GM23338 (cell line): ENCODE results near the gene ME3. TPM values are rescaled to one million over a fixed set of nuclear protein-coding genes. Genes with fewer than 3 reads are reported as not detected.

ENCODE experiments used
- ATAC-seq: fragments of 200-7000 bp; cut with Tn5 transposase; 3 replicates; pipeline ENCODE4 v1.9.1; 2020
- DNase-seq: peaks from one replicate; pipeline ENCODE4 v3.0.0-alpha.2; 2015; ENCODE audit warnings: low spot score
- H2AFZ ChIP-seq: fragments of 200-600 bp; sonication (generic); 2 replicates; pipeline ENCODE4 v1.8.0; 2016; ENCODE audit warnings: antibody characterized with exemption, mild to moderate bottlenecking, moderate library complexity
- H3F3A ChIP-seq: fragments of 200-600 bp; sonication (generic); replicated peaks from 2 replicates; pipeline ENCODE4 v1.8.0; 2017; ENCODE audit warnings: antibody characterized with exemption, mixed run types, low read depth
- H3K27ac ChIP-seq: fragments of 200-600 bp; sonication (generic); 2 replicates; pipeline ENCODE4 v1.6.1; 2016; ENCODE audit warnings: low read depth
- H3K27me3 ChIP-seq: fragments of 200-600 bp; sonication (generic); 2 replicates; pipeline ENCODE4 v1.8.0; 2016; ENCODE audit warnings: mild to moderate bottlenecking, mixed run types, moderate library complexity; ENCODE audit not compliant: insufficient read depth
- H3K36me3 ChIP-seq: fragments of 200-600 bp; sonication (generic); 2 replicates; pipeline ENCODE4 v1.8.0; 2016; ENCODE audit warnings: mild to moderate bottlenecking; ENCODE audit not compliant: insufficient read depth
- H3K4me1 ChIP-seq: fragments of 200-600 bp; sonication (generic); 2 replicates; pipeline ENCODE4 v1.8.0; 2016; ENCODE audit warnings: mild to moderate bottlenecking, moderate library complexity; ENCODE audit not compliant: insufficient read depth
- H3K4me2 ChIP-seq: fragments of 200-600 bp; sonication (generic); 2 replicates; pipeline ENCODE4 v1.7.1; 2017; ENCODE audit warnings: mixed run types
- H3K4me3 ChIP-seq: fragments of 200-600 bp; sonication (generic); 2 replicates; pipeline ENCODE4 v1.6.1; 2016; ENCODE audit warnings: mixed run types
- H3K79me2 ChIP-seq: fragments of 200-600 bp; sonication (generic); replicated peaks from 2 replicates; pipeline ENCODE4 v1.8.0; 2017; ENCODE audit warnings: mild to moderate bottlenecking; ENCODE audit not compliant: insufficient read depth
- H3K9me2 ChIP-seq: fragments of 200-600 bp; sonication (generic); 2 replicates; pipeline ENCODE4 v1.8.0; 2017; ENCODE audit not compliant: insufficient read depth
- H4K20me1 ChIP-seq: fragments of 200-600 bp; sonication (generic); replicated peaks from 2 replicates; pipeline ENCODE4 v1.8.0; 2017; ENCODE audit warnings: mild to moderate bottlenecking; ENCODE audit not compliant: insufficient read depth
- H3K27ac Mint-ChIP-seq: 2 replicates; pipeline ENCODE4 v1.8.0; 2020; ENCODE audit warnings: inconsistent platforms, mild to moderate bottlenecking, moderate library complexity, mixed read lengths
- H3K27me3 Mint-ChIP-seq: 3 replicates; pipeline ENCODE4 v1.8.0; 2022; ENCODE audit warnings: low read depth, mild to moderate bottlenecking, moderate library complexity, mixed read lengths, inconsistent platforms; ENCODE audit not compliant: insufficient read depth, poor library complexity
- H3K36me3 Mint-ChIP-seq: 3 replicates; pipeline ENCODE4 v1.8.0; 2021; ENCODE audit warnings: low read depth, mild to moderate bottlenecking, inconsistent platforms, moderate library complexity, mixed read lengths
- H3K4me1 Mint-ChIP-seq: 3 replicates; pipeline ENCODE4 v1.8.0; 2020; ENCODE audit warnings: mild to moderate bottlenecking, inconsistent platforms, mixed read lengths
- H3K4me3 Mint-ChIP-seq: 3 replicates; pipeline ENCODE4 v1.8.0; 2021; ENCODE audit warnings: moderate library complexity, mild to moderate bottlenecking, inconsistent platforms, mixed read lengths
- H3K9me3 Mint-ChIP-seq: 3 replicates; pipeline ENCODE4 v1.8.0; 2020; ENCODE audit warnings: moderate library complexity, mild to moderate bottlenecking, inconsistent platforms, mixed read lengths
- CREB1 ChIP-seq: fragments of 250-450 bp; sonication (Bioruptor Pico); IDR thresholded peaks from 2 replicates; pipeline ENCODE4 v1.5.0; 2020; ENCODE audit warnings: low read depth, mild to moderate bottlenecking, moderate library complexity
- EZH2 ChIP-seq: fragments of 200-600 bp; sonication (generic); IDR thresholded peaks from one replicate; pipeline ENCODE4 v1.8.0; 2017; ENCODE audit warnings: antibody characterized with exemption, mild to moderate bottlenecking, low read depth; ENCODE audit not compliant: unreplicated experiment
- EZH2phosphoT487 ChIP-seq: fragments of 200-600 bp; sonication (generic); IDR thresholded peaks from one replicate; pipeline ENCODE4 v1.8.1; 2018; ENCODE audit warnings: antibody characterized with exemption; ENCODE audit not compliant: unreplicated experiment
- JUNB ChIP-seq: IDR thresholded peaks from one replicate; pipeline ENCODE4 v1.6.1; 2016; ENCODE audit warnings: antibody characterized with exemption; ENCODE audit not compliant: unreplicated experiment
- NANOG ChIP-seq: IDR thresholded peaks from 2 replicates; pipeline ENCODE4 v1.6.1; 2016; ENCODE audit warnings: antibody characterized with exemption, borderline replicate concordance
- POLR2AphosphoS5 ChIP-seq: IDR thresholded peaks from 2 replicates; pipeline ENCODE4 v1.6.1; 2016; ENCODE audit warnings: antibody characterized with exemption, low read depth
- STAT1 ChIP-seq: IDR thresholded peaks from one replicate; pipeline ENCODE4 v1.6.1; 2016; ENCODE audit warnings: antibody characterized with exemption; ENCODE audit not compliant: unreplicated experiment
- ZNF114 ChIP-seq: fragments of 250-450 bp; sonication (Bioruptor Pico); IDR thresholded peaks from 2 replicates; pipeline ENCODE4 v1.5.0; 2020; ENCODE audit warnings: mild to moderate bottlenecking, moderate library complexity
- ZNF331 ChIP-seq: fragments of 250-450 bp; sonication (Bioruptor Pico); IDR thresholded peaks from 2 replicates; pipeline ENCODE4 v1.5.0; 2020; ENCODE audit warnings: low read depth, mild to moderate bottlenecking, moderate library complexity
- polyA plus RNA-seq: library from polyadenylated mRNA; unstranded; fragments of >200 nt; fragmentation: Nextera tagmentation; extraction: Ambion mirVana; gene quantifications from 2 replicates; pipeline ENCODE4 v1.2.1, GENCODE V29; 2016
- total RNA-seq: library from RNA; depleted of rRNA; stranded (reverse); fragments of >200 nt; shearing (Covaris generic); gene quantifications from 2 replicates; pipeline ENCODE4 v1.2.3, GENCODE V29; 2014
- TF ChIP-seq, protein P1 (sequence below): fragments of 250-450 bp; sonication (Bioruptor Pico); IDR thresholded peaks from 2 replicates; pipeline ENCODE4 v1.5.0; 2020; ENCODE audit warnings: mild to moderate bottlenecking, moderate library complexity

ME3 gene
- total and polyA plus RNA-seq, 2 experiments from 2014 or later = 1.3 to 4.0 TPM

DNA sequence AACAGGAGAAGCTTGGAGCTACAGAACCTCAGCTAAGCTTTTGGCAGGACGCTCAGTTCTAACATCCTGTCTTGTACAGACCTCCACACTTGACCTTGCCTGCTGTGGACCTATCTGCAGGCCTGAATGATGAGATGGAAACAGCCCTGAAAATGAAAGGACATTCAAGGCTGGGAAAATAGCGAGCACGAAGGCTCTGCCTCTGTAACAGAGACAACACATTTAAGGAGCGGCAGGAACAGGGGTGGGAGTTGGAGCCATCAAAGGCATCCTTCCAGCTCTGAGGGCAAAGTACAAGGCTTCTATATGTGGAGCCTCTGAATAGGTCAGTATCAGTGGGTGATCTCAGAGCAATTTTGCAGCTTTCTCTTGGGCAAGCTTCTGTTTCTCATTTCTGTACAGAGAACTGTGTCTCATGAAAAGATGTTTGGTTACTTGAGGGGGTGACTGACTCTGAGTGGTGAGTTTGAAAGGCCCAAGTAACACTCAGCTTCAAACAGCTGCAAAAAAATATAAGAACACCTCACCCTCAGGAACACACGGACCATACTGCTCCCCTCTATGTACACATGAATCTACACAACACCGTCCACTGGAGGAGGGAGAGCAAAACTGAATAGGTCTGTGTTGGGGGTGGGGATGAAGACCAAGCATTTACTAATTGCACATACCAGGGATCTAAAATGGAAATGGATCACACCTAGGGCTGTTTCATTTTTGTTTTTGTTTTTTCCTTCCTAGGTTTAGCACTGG, 196.1 kb downstream of the ME3 start:
- Mint-ChIP-seq H3K4me3 (no peak overlapping the region), H3K36me3 (no peaks in the 10 kb centered on the region), H3K27ac (no peak overlapping the region), H3K27me3 (peaks cover 4% of the 10 kb centered on the region), H3K9me3 (no peaks in the 10 kb centered on the region), H3K4me1 (peaks cover 11% of the 10 kb centered on the region; the same call in 2 of the 3 replicates)
- no peak overlapping the region for H3K27ac ChIP-seq
- DNase-seq = no peak
- no peak overlapping the region for H3K4me3 ChIP-seq
- no peak for TF ChIP-seq EZH2
- TF ChIP-seq ZNF114 (CRISPR knock-in tag) = no peak
- no peak for TF ChIP-seq NANOG
- TF ChIP-seq CREB1 (CRISPR knock-in tag) = no peak
- TF ChIP-seq STAT1 = no peak
- no peak for TF ChIP-seq EZH2phosphoT487
- TF ChIP-seq POLR2AphosphoS5 = no peak
- TF ChIP-seq ZNF331 (CRISPR knock-in tag) = no peak
- TF ChIP-seq JUNB = no peak
- TF ChIP-seq, protein P1, sequence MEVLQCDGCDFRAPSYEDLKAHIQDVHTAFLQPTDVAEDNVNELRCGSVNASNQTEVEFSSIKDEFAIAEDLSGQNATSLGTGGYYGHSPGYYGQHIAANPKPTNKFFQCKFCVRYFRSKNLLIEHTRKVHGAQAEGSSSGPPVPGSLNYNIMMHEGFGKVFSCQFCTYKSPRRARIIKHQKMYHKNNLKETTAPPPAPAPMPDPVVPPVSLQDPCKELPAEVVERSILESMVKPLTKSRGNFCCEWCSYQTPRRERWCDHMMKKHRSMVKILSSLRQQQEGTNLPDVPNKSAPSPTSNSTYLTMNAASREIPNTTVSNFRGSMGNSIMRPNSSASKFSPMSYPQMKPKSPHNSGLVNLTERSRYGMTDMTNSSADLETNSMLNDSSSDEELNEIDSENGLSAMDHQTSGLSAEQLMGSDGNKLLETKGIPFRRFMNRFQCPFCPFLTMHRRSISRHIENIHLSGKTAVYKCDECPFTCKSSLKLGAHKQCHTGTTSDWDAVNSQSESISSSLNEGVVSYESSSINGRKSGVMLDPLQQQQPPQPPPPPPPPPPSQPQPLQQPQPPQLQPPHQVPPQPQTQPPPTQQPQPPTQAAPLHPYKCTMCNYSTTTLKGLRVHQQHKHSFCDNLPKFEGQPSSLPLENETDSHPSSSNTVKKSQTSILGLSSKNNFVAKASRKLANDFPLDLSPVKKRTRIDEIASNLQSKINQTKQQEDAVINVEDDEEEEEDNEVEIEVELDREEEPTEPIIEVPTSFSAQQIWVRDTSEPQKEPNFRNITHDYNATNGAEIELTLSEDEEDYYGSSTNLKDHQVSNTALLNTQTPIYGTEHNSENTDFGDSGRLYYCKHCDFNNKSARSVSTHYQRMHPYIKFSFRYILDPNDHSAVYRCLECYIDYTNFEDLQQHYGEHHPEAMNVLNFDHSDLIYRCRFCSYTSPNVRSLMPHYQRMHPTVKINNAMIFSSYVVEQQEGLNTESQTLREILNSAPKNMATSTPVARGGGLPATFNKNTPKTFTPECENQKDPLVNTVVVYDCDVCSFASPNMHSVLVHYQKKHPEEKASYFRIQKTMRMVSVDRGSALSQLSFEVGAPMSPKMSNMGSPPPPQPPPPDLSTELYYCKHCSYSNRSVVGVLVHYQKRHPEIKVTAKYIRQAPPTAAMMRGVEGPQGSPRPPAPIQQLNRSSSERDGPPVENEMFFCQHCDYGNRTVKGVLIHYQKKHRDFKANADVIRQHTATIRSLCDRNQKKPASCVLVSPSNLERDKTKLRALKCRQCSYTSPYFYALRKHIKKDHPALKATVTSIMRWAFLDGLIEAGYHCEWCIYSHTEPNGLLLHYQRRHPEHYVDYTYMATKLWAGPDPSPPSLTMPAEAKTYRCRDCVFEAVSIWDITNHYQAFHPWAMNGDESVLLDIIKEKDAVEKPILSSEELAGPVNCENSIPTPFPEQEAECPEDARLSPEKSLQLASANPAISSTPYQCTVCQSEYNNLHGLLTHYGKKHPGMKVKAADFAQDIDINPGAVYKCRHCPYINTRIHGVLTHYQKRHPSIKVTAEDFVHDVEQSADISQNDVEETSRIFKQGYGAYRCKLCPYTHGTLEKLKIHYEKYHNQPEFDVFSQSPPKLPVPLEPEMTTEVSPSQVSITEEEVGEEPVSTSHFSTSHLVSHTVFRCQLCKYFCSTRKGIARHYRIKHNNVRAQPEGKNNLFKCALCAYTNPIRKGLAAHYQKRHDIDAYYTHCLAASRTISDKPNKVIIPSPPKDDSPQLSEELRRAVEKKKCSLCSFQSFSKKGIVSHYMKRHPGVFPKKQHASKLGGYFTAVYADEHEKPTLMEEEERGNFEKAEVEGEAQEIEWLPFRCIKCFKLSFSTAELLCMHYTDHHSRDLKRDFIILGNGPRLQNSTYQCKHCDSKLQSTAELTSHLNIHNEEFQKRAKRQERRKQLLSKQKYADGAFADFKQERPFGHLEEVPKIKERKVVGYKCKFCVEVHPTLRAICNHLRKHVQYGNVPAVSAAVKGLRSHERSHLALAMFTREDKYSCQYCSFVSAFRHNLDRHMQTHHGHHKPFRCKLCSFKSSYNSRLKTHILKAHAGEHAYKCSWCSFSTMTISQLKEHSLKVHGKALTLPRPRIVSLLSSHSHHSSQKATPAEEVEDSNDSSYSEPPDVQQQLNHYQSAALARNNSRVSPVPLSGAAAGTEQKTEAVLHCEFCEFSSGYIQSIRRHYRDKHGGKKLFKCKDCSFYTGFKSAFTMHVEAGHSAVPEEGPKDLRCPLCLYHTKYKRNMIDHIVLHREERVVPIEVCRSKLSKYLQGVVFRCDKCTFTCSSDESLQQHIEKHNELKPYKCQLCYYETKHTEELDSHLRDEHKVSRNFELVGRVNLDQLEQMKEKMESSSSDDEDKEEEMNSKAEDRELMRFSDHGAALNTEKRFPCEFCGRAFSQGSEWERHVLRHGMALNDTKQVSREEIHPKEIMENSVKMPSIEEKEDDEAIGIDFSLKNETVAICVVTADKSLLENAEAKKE (CRISPR knock-in tag) = no peak
- H4K20me1 ChIP-seq = no peaks in the 10 kb centered on the region
- H3K9me2 ChIP-seq = peaks cover 8% of the 10 kb centered on the region
- H3K4me2 ChIP-seq = no peak overlapping the region
- H2AFZ ChIP-seq = no peak overlapping the region
- no peaks in the 10 kb centered on the region for H3K79me2 ChIP-seq
- no peaks in the 10 kb centered on the region for H3K27me3 ChIP-seq
- H3K4me1 ChIP-seq = 0 out of 2 replicates have a peak, but pooled peaks cover 9% of the 10 kb centered on the region
- H3K36me3 ChIP-seq = no peaks in the 10 kb centered on the region
- no peaks in the 10 kb centered on the region for H3F3A ChIP-seq
- ATAC-seq = no peak
